ENCODE data around the gene TNFRSF4. TPM values are rescaled to one million over a fixed set of nuclear protein-coding genes. Genes with fewer than 3 reads are reported as not detected.

The TNFRSF4 gene
- total RNA-seq, 8 experiments from 2014 or later, result 0.18 to 1.00 (median 0.25) TPM; not detected in 2

DNA sequence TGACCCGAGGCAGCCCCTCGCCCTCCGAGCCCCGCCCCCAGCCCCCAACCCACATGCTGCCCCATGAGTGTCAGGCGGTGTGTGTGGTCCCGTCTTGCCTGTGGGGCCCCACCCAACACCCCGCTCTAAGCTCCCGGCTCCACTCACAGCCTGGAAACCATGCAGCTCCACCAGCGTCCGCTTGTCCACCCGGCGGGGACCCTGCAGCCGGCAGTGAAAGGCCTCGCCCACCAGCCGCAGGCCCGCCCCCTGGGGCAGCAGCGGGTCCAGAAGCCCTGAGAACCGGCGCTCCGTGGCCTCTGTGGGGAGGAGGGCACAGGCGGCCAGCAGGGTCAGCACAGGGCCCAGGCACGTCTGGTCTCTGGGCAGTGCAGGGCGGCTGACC lies 29.8 kb upstream of the TNFRSF4 start:
- peak in 2 of 8 experiments; percentile 5 to 8 for ATAC-seq (replicated peaks in 6 of 8)
- WGBS, 10 experiments, result 29 to 40% methylated on average over 1 to 3 of the region's 23 CpGs; no CpG with 5 or more reads in 8 of the 10 experiments
- Histone ChIP-seq H3K27ac (no peak overlapping the region), H3K4me1 (replicated peaks in 1 of 2) (peaks cover 32 to 35% of the 10 kb centered on the region in 2 donors), H3K4me3 (no peak overlapping the region)
- in situ Hi-C loops (cut with MboI; ENCODE audit: low pct_unique_long_range_greater_than_20kb in 2 of 9, low sequenced_read_pairs in 9 of 9, unreplicated experiment in 9 of 9), result no loop called here

DNA sequence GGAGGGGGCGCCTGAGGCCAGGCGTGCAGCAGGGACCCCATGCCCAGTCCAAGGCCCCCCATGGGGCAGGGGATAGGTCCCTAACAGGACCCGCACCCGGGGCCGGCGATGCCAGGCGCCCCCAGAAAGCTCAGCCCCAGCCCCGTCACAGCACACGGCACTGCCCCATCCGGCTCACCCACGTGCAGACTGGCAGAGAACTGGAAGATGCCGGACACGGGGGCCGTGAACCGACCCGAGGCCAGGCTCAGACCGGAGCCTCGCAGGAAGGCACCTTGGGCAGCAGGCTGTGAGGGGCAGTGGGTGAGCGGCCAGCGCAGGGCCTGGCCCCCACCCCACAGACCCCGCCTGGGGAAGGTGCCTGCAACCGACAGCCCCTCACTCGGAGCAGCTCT lies 29.3 kb upstream of the TNFRSF4 start:
- no peak overlapping the region for H3K4me3 ChIP-seq
- in situ Hi-C loops (cut with MboI; ENCODE audit: low pct_unique_long_range_greater_than_20kb in 2 of 9, low sequenced_read_pairs in 9 of 9, unreplicated experiment in 9 of 9), result no loop called here
- no peak overlapping the region for H3K27ac ChIP-seq
- ATAC-seq (replicated peaks in 6 of 8), result no peak
- peaks cover 36 to 40% of the 10 kb centered on the region in 2 donors for H3K4me1 ChIP-seq (replicated peaks in 1 of 2)
- 87 to 100% (median 89%) methylated on average over 3 to 7 of the region's 23 CpGs; no CpG with 5 or more reads in 7 of the 10 experiments for WGBS, 10 experiments

DNA sequence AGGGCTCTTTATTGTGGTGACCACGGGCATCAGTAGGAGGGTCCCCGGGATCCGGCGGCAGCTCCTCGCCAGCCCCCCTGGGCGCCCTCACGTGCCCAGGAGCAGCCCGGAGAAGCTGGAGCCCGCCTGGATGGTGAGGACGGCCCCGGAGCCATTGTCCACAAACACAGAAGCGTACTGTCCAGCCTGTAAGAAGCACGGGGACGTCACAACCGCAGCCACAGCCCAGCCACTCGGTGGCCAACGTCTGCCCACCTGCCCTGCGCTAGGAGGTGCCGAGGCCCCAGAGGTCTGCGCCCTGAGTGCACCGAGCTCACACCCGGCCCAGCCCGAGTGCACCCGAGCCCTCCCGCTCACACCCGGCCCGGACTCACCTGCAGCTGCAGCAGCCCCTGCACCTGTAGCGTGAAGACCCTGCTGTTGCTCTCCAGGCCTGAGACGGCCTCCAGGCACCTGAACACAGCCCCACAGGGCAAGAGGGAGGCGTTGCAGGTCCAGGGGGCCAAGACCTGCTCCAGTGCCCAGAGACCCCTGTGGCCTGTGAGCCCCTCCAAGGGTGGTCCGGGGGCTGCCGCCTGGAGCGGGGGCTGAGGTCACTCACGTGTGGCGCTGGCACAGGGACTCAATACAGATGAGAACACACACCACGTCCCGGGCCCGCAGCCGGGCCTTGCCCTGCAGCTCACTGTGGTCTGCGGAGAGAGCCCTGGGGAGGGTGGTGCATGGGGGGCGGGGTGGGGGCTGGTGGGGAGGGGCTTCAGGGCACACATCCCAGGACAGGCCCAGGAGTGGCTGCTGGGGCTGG lies 28.7 kb upstream of the TNFRSF4 start:
- ATAC-seq (replicated peaks in 6 of 8), result no peak
- 51 to 87% (median 83%) methylated on average over 1 to 9 of the region's 41 CpGs; no CpG with 5 or more reads in 5 of the 10 experiments for WGBS, 10 experiments
- no peak overlapping the region for H3K27ac ChIP-seq
- H3K4me1 ChIP-seq (replicated peaks in 1 of 2), result peaks cover 42 to 46% of the 10 kb centered on the region in 2 donors
- no peak overlapping the region for H3K4me3 ChIP-seq
- in situ Hi-C loops (cut with MboI; ENCODE audit: low pct_unique_long_range_greater_than_20kb in 2 of 9, low sequenced_read_pairs in 9 of 9, unreplicated experiment in 9 of 9), result no loop called here

DNA sequence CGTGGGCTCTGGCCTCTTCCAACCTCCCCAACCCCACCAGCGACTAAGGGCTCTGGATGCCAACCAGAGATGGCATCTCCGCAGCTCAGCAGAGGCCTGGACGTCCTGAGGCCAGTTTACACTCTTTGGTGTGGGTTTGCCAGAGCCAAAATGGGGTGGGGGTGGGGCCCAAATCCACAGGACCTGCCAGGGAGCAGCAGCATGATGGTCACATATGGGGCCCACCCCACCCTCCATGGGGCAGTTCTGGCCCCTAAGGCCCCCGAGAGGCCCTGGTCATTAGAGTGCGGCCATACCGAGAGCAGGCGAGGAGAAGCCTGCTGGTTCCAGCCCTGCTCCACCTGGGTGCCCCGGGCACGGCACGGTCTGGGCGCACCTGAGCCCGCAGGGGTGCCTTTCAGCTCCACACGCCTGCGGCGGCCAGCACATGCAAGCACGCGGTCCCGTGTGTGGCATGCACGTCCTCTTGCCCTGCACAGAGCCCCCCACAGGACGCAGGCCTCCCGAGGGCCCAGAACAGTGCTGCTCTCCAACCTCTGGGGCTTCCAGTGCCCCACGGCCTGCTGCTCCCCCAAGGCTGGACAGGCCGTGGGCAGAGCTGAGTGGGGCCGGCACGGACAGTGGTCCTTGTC lies 27.8 kb upstream of the TNFRSF4 start:
- ATAC-seq (replicated peaks in 6 of 8), result no peak
- WGBS, 10 experiments, result 84 to 100% methylated on average over 2 to 16 of the region's 26 CpGs; no CpG with 5 or more reads in 8 of the 10 experiments
- no peak overlapping the region for H3K4me3 ChIP-seq
- H3K4me1 ChIP-seq (replicated peaks in 1 of 2), result peaks cover 51 to 52% of the 10 kb centered on the region in 2 donors
- no peak overlapping the region for H3K27ac ChIP-seq
- in situ Hi-C loops (cut with MboI; ENCODE audit: low pct_unique_long_range_greater_than_20kb in 2 of 9, low sequenced_read_pairs in 9 of 9, unreplicated experiment in 9 of 9), result no loop called here

DNA sequence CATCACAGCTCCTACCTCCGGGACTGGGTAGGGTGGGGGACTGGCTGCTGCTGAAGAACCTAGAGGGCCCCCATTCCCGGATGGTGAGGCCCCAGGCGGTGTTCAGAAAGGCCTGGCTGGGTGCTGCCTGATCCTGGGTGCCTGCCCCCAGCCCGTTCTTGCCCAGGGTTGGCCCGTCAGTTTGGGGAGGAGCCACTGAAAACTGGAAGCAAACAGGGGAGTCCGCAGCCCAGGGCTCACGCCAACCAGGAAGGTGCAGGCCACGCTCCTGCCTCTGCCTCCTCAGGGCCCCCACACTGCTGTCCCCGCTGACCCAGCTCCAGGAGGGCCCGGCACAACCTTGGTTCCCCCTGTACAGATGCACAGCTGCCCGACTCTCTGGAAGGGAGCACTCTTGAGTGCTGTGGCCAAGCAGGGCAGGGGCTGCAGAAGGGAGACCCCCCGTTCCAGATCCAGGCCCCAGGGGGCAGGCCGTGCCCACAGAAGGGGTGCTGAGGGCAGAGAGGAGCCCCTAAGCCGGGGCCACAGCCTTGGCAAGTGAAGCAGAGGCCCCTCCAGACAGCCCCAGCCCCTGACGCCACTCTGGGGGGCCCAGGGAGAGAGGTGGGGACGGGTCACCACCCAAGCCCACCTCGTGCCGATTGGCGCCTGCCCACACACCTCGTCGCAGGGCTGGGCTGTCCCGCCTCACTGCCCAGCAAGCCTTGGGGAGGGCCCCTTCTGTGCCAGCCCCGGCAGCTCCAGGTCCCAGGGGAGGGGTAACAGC lies 27.1 kb upstream of the TNFRSF4 start:
- in situ Hi-C loops (cut with MboI; ENCODE audit: low pct_unique_long_range_greater_than_20kb in 2 of 9, low sequenced_read_pairs in 9 of 9, unreplicated experiment in 9 of 9), result no loop called here
- Histone ChIP-seq H3K4me1 (replicated peaks in 1 of 2) (peaks cover 48 to 49% of the 10 kb centered on the region in 2 donors), H3K27ac (no peak overlapping the region), H3K4me3 (no peak overlapping the region)
- WGBS, 10 experiments, result 73 to 92% (median 75%) methylated on average over 4 to 13 of the region's 23 CpGs; no CpG with 5 or more reads in 7 of the 10 experiments
- peak in 2 of 8 experiments; percentile 1 to 17 for ATAC-seq (replicated peaks in 6 of 8)

DNA sequence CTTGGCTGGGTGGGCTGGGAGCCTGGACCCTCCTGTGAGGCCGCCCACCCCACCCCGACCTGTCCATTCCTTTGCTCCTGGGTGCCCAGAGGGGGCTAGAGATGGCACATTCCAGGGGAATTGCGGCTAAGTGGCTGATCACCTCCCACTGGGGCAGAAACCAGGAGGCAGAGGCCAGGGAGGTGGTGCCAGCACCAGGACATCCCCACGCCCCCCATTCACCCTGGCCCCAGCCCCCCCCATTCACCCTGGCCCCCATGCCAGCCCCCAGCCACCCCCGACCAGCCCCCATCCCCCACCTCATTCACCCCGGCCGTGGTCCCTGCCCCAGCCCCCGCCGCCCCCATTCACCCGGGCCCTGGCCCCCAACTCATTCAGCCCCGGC lies 26.4 kb upstream of the TNFRSF4 start:
- ATAC-seq (replicated peaks in 6 of 8), result no peak
- peaks cover 46 to 49% of the 10 kb centered on the region in 2 donors for H3K4me1 ChIP-seq (replicated peaks in 1 of 2)
- H3K27ac ChIP-seq, result no peak overlapping the region
- in situ Hi-C loops (cut with MboI; ENCODE audit: low pct_unique_long_range_greater_than_20kb in 2 of 9, low sequenced_read_pairs in 9 of 9, unreplicated experiment in 9 of 9), result no loop called here
- 100% methylated on average over 1 of the region's 11 CpGs; no CpG with 5 or more reads in 9 of the 10 experiments for WGBS, 10 experiments
- H3K4me3 ChIP-seq, result no peak overlapping the region

DNA sequence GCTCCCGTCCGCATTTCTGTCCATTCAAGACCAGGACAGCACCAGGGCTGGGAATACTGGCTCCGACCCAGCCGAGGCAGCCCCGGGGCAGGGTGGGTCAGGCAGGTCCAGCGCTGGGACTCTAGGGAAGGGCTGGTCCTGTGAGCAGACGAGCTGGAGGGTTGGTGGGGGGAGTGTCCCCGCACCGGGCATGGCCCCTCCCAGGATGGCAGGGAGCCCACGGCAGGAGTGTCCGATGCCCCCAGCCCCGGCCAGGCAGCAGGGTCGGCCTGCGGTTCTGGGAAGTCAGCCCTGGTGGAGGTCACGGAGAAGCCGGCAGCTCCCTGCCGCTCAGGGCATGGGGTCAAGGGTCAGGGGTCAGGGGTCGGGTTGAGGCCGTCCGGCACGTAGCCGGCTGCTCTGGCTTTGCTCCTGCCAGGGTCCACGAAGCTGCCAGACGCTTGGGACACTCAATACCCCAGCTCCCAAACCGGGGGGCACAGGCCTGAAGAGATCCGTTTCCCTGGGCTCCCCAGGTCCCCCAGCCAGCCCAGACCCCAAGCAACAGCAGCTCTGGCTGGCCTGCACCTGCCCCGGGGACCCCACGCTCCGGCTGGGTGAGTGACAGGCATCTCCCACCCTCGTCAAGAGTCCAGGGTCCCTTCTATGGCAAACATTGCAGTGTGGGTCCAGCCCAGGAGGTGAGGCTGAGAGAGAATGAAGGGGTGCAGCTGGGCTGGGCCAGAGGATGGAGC lies 25.8 kb upstream of the TNFRSF4 start:
- H3K27ac ChIP-seq, result no peak overlapping the region
- in situ Hi-C loops (cut with MboI; ENCODE audit: low pct_unique_long_range_greater_than_20kb in 2 of 9, low sequenced_read_pairs in 9 of 9, unreplicated experiment in 9 of 9), result no loop called here
- H3K4me1 ChIP-seq (replicated peaks in 1 of 2), result peaks cover 46 to 49% of the 10 kb centered on the region in 2 donors
- 0 to 67% (median 60%) methylated on average over 1 to 11 of the region's 30 CpGs; no CpG with 5 or more reads in 4 of the 10 experiments for WGBS, 10 experiments
- peak in 4 of 8 experiments; percentile 1 to 54 (median 32) for ATAC-seq (replicated peaks in 6 of 8)
- no peak overlapping the region for H3K4me3 ChIP-seq

DNA sequence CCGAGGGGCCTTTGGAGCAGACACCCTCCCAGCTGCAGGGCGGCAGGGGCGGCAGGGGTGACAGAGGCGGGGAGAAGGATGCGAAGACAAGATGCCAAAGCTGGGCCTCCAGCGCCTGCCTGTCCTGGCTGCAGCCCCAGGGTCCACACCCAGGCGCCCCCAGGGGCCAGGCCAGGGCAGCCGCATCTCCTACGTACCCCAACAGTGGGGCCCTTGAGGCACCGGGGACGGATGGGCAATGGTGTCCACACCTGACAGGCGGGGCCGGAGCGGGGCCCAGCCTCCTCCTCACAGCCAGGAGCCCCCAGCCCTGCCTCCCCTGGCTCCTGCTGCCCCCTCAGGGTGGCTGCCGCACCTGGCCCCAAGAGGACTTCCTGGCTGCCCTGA lies 25.3 kb upstream of the TNFRSF4 start:
- no peak overlapping the region for H3K4me3 ChIP-seq
- no peak overlapping the region for H3K27ac ChIP-seq
- WGBS, 10 experiments, result 100% methylated on average over 1 of the region's 15 CpGs; no CpG with 5 or more reads in 9 of the 10 experiments
- H3K4me1 ChIP-seq (replicated peaks in 1 of 2), result peaks cover 46 to 49% of the 10 kb centered on the region in 2 donors
- in situ Hi-C loops (cut with MboI; ENCODE audit: low pct_unique_long_range_greater_than_20kb in 2 of 9, low sequenced_read_pairs in 9 of 9, unreplicated experiment in 9 of 9), result no loop called here
- ATAC-seq (replicated peaks in 6 of 8), result peak in 4 of 8 experiments; percentile 1 to 42 (median 8)

DNA sequence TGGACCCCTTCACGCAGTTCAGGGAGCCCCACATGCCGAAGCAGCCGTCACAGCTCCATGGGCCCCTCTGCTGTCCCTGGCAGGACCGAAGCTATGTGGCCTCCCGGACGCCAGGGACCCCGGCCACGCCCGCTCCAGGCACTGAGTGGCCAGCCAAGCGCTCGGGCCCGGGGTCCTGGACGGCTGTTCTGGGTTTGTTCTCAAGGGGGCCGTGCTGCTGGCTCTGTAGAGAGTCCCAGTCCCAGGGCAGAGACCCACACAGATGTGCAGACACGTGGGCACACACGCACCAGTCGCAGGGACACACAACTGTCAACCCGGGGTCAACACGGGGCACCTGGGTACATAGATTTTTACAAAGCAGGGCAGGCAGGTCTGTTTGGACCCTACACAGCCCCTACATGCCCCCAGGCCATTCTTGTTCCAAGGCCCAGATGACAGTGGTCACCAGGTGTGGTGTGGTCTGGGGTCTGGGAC lies 24.8 kb upstream of the TNFRSF4 start:
- Histone ChIP-seq H3K4me3 (no peak overlapping the region), H3K27ac (no peak overlapping the region), H3K4me1 (replicated peaks in 1 of 2) (peaks cover 47 to 49% of the 10 kb centered on the region in 2 donors)
- in situ Hi-C loops (cut with MboI; ENCODE audit: low pct_unique_long_range_greater_than_20kb in 2 of 9, low sequenced_read_pairs in 9 of 9, unreplicated experiment in 9 of 9), result no loop called here
- no peak for ATAC-seq (replicated peaks in 6 of 8)
- 87 to 93% methylated on average over 3 to 6 of the region's 19 CpGs; no CpG with 5 or more reads in 8 of the 10 experiments for WGBS, 10 experiments

DNA sequence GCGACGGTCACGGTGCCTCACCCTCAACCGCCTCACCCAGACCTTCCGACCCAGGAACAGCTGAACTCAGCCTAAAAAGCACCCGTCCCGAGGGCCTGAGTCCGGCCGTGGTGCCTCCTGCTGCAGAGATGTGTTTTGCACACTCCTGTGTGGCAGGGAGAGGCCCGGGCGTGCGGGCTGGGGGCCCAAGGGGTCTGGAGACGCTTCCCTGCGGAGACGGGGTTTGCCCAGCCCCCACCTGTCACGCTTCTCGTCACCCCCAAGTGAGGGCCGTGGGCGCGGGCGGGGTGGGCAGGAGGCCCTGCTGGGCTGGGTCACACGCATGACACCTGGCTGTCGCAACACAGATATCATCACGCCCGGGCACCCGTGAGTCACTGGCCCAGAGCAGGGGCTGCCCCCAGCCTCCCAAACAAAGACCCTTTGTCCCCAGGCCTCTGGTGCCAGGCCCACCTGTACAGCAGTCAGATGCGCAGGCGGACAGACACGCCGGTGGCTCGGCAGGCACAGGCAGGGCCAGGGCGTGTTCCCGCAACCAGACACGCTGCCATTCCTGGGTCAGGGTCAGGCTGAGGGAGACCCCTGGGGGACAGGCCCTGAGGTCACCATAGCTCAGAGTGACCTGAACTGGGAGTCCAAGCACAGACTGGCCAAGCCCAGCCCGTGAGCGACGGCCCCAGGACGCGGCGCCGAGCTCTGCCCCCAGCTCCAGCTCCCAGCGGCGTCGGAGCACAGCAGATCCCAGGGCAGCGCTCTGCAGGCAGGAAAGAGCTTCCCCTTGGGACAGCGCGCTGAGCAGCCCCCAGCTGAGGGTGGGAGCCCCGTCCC lies 24.1 kb upstream of the TNFRSF4 start:
- Histone ChIP-seq H3K4me1 (replicated peaks in 1 of 2) (peaks cover 49% of the 10 kb centered on the region in 2 donors), H3K27ac (no peak overlapping the region), H3K4me3 (no peak overlapping the region)
- ATAC-seq (replicated peaks in 6 of 8), result peak in 4 of 8 experiments; percentile 2 to 11 (median 2)
- in situ Hi-C loops (cut with MboI; ENCODE audit: low pct_unique_long_range_greater_than_20kb in 2 of 9, low sequenced_read_pairs in 9 of 9, unreplicated experiment in 9 of 9), result no loop called here
- 50 to 100% (median 91%) methylated on average over 1 to 12 of the region's 48 CpGs; no CpG with 5 or more reads in 5 of the 10 experiments for WGBS, 10 experiments

DNA sequence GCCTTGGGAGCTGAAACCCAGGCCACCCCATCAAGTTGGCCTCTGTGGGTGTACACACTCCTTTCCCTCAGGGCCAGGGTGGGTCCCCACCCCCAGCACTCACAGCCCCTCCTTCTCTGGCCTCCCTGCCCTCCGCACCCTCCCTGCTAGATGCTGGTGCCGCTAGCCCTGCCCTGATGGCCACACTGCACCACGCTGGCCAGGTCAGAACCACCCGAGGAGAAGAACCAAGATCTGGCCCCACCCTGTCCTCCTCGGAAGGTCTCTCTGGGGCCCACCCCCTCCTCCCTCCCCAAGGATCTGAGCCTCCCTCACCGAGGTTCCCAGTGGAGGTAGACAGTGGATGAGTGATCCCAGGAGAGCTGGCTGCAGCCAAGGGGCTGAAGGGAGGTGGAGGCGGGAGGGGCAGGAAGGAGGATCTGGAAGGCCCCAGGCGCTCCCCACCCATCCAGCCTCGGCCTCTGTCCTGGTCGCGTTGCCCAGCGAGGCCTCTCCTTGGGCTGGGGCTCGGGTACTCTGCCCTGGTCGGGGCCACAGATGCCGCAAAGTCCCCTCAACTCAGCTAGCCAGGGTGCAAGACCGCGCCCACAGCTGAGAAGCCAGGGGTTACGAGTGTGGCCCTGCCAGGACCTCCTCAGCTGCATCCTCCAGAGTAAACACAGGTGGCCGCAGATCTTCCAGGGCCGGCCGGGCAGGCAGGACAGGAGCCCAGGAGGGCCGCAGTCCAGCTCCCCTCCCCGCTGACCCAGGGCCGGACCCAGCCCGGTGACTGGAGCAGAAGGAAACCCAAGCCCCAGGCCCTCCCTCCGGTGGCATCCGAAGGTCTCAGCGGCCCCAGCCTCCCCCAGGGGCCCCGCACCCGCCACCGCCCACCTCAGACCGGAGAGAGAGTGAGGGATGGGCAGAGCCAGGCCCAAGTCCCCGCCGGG lies 23.3 kb upstream of the TNFRSF4 start:
- 20 to 89% (median 33%) methylated on average over 1 to 8 of the region's 34 CpGs; no CpG with 5 or more reads in 7 of the 10 experiments for WGBS, 10 experiments
- ATAC-seq (replicated peaks in 6 of 8), result peak; percentile 1 to 32 (median 8)
- H3K27ac ChIP-seq, result no peak overlapping the region
- H3K4me3 ChIP-seq, result no peak overlapping the region
- in situ Hi-C loops (cut with MboI; ENCODE audit: low pct_unique_long_range_greater_than_20kb in 2 of 9, low sequenced_read_pairs in 9 of 9, unreplicated experiment in 9 of 9), result no loop called here
- peaks cover 56 to 57% of the 10 kb centered on the region in 2 donors for H3K4me1 ChIP-seq (replicated peaks in 1 of 2)
